Vein endothelial cell (primary cell): ENCODE results near the gene MYEOV. TPM values are rescaled to one million over a fixed set of nuclear protein-coding genes. Genes with fewer than 3 reads are reported as not detected.

Experiments
- total RNA-seq: library from RNA; depleted of rRNA; stranded (reverse); fragments of >200 nt; gene quantifications from 2 replicates; pipeline ENCODE4 v1.2.3, GENCODE V29; 2012

The MYEOV gene
- 0.33 and 1.5 TPM in 2 replicates for total RNA-seq

GRCh38 chr11:69293819-69294505 lies at the start of gene MYEOV:
MYEOV (plus strand) TSS chr11:69294155; CDS start chr11:69295355, 1,200 bp downstream.

Other genes with a start within 250 kb of the MYEOV start
- gene TPCN2, start 245.2 kb upstream of the MYEOV start, total RNA-seq: 11.4 and 14.2 TPM in 2 replicates
- gene SMIM38, start 138.2 kb upstream of the MYEOV start, total RNA-seq: 0.33 TPM in 1 of 2 replicates, not detected in the other
- gene LINC01488, start 187.5 kb downstream of the MYEOV start, total RNA-seq: not detected in 2 replicates